Measurements from ENCODE around the gene TCFL5. TPM values are rescaled to one million over a fixed set of nuclear protein-coding genes. Genes with fewer than 3 reads are reported as not detected.

Gene TCFL5
- total RNA-seq, 1 experiment from 2014 or later: 9.6 TPM

GRCh38 chr20:62800314-62801259 is 61.0 kb downstream of the TCFL5 start:
- DNase-seq (ENCODE audit: low read depth): no peak

GRCh38 chr20:62799873-62800272 is 61.7 kb downstream of the TCFL5 start:
- DNase-seq (ENCODE audit: low read depth): no peak

GRCh38 chr20:62799459-62799858 is 62.2 kb downstream of the TCFL5 start:
- DNase-seq (ENCODE audit: low read depth): no peak

GRCh38 chr20:62799036-62799435 is 62.6 kb downstream of the TCFL5 start:
- no peak for DNase-seq (ENCODE audit: low read depth)

- DNase-seq (ENCODE audit: low read depth): no peak
Observed at GRCh38 chr20:62797671-62798532, 63.7 kb downstream of the TCFL5 start.

GRCh38 chr20:62796699-62797491 is 64.7 kb downstream of the TCFL5 start:
- no peak for DNase-seq (ENCODE audit: low read depth)

GRCh38 chr20:62795023-62795761 is 66.4 kb downstream of the TCFL5 start:
- peak; percentile 63 for DNase-seq (ENCODE audit: low read depth)

GRCh38 chr20:62794007-62794724 is 67.5 kb downstream of the TCFL5 start:
- peak; percentile 89 for DNase-seq (ENCODE audit: low read depth)

GRCh38 chr20:62793757-62794006 is 67.9 kb downstream of the TCFL5 start:
- no peak for DNase-seq (ENCODE audit: low read depth)

- no peak for DNase-seq (ENCODE audit: low read depth)
Observed at GRCh38 chr20:62792940-62793756, 68.5 kb downstream of the TCFL5 start.

GRCh38 chr20:62792182-62792939 is 69.3 kb downstream of the TCFL5 start:
- DNase-seq (ENCODE audit: low read depth): peak; percentile 83

- DNase-seq (ENCODE audit: low read depth): peak; percentile 91
Observed at GRCh38 chr20:62791301-62792181, 70.1 kb downstream of the TCFL5 start.

Small RNAs within 50 kb of the gene (small RNA-seq; reads per million reads assigned to genes)
- not detected for gene DPH3P1

Other genes with a start within 250 kb of the TCFL5 start
- 45.5 and 55.7 TPM in 2 replicates for gene SLCO4A1, start 219.3 kb downstream of the TCFL5 start, total RNA-seq (2014; rRNA removed; shearing (Covaris generic))
- gene NTSR1, start 153.0 kb downstream of the TCFL5 start, total RNA-seq (2014; rRNA removed; shearing (Covaris generic)): 0.19 and 0.50 TPM in 2 replicates
- gene MRGBP, start 65.3 kb downstream of the TCFL5 start, total RNA-seq (2014; rRNA removed; shearing (Covaris generic)): 42.5 and 47.8 TPM in 2 replicates
- gene OGFR, start 57.0 kb downstream of the TCFL5 start, total RNA-seq (2014; rRNA removed; shearing (Covaris generic)): 86.7 and 95.5 TPM in 2 replicates
- 0.08 and 0.84 TPM in 2 replicates for gene COL9A3, start 44.8 kb downstream of the TCFL5 start, total RNA-seq (2014; rRNA removed; shearing (Covaris generic))
- gene DIDO1, start 64.7 kb upstream of the TCFL5 start, total RNA-seq (2014; rRNA removed; shearing (Covaris generic)): 25.9 and 31.1 TPM in 2 replicates
- 20.1 and 29.2 TPM in 2 replicates for gene GID8, start 76.3 kb upstream of the TCFL5 start, total RNA-seq (2014; rRNA removed; shearing (Covaris generic))
- gene SLC17A9, start 90.9 kb upstream of the TCFL5 start, total RNA-seq (2014; rRNA removed; shearing (Covaris generic)): not detected in 2 replicates
- gene BHLHE23, start 145.1 kb upstream of the TCFL5 start, total RNA-seq (2014; rRNA removed; shearing (Covaris generic)): not detected in 2 replicates